GM18868 (cell line): Measurements from ENCODE around the gene GSTT2.
"Not testable (repeated sequence)": the region's sequence is repeated elsewhere in the genome, so short reads cannot be mapped to it uniquely, and the experiment has no call there.

Experiments used
- ATAC-seq: cut with Tn5 transposase; IDR thresholded peaks from one replicate; pipeline ENCODE4 v1.9.1; 2021; ENCODE audit warnings: mild to moderate bottlenecking, moderate library complexity; ENCODE audit not compliant: unreplicated experiment

Gene GSTT2

GRCh38 chr22:23979557-23980240 lies at the start of gene GSTT2:
TSS of gene GSTT2 (plus strand) at chr22:23980134.
- not testable (repeated sequence) for ATAC-seq

- ATAC-seq = no peak
These were observed 41.5 kb upstream of the GSTT2 start for GRCh38 chr22:23938328-23939016.

- no peak for ATAC-seq
These were observed 40.9 kb upstream of the GSTT2 start for GRCh38 chr22:23939017-23939357.

GRCh38 chr22:23940166-23940565 lies 39.8 kb upstream of the GSTT2 start:
- ATAC-seq = not testable (repeated sequence)

GRCh38 chr22:23947391-23947790 lies 32.5 kb upstream of the GSTT2 start:
- ATAC-seq = not testable (repeated sequence)

GRCh38 chr22:23949764-23950163 lies 30.2 kb upstream of the GSTT2 start:
- not testable (repeated sequence) for ATAC-seq

- not testable (repeated sequence) for ATAC-seq
These were observed 28.6 kb upstream of the GSTT2 start for GRCh38 chr22:23951383-23951782.

GRCh38 chr22:23952794-23953405 lies 27.0 kb upstream of the GSTT2 start:
- not testable (repeated sequence) for ATAC-seq

GRCh38 chr22:23953485-23953884 lies 26.4 kb upstream of the GSTT2 start:
- ATAC-seq = not testable (repeated sequence)

GRCh38 chr22:23954193-23954990 lies 25.5 kb upstream of the GSTT2 start:
- ATAC-seq = not testable (repeated sequence)

- ATAC-seq = not testable (repeated sequence)
These were observed 25.0 kb upstream of the GSTT2 start for GRCh38 chr22:23954991-23955305.

GRCh38 chr22:23955886-23956285 lies 24.0 kb upstream of the GSTT2 start:
- ATAC-seq = not testable (repeated sequence)

- not testable (repeated sequence) for ATAC-seq
These were observed 23.5 kb upstream of the GSTT2 start for GRCh38 chr22:23956301-23956900.

GRCh38 chr22:23961084-23961771 lies 18.7 kb upstream of the GSTT2 start, which contains the start of gene GSTT2B:
TSS of gene GSTT2B (minus strand) at chr22:23961195. CDS start at chr22:23961131, 64 bp downstream.
- not testable (repeated sequence) for ATAC-seq

- ATAC-seq = peak; percentile 23
These were observed 13.8 kb upstream of the GSTT2 start for GRCh38 chr22:23966094-23966493.

- ATAC-seq = peak; percentile 94
These were observed 13.4 kb upstream of the GSTT2 start, which contains the start of gene DDTL for GRCh38 chr22:23966568-23966967. TSS of gene DDTL (plus strand) at chr22:23966888. CDS start at chr22:23966915, 27 bp downstream.

- ATAC-seq = no peak
These were observed 10.9 kb upstream of the GSTT2 start for GRCh38 chr22:23969071-23969470.

- no peak for ATAC-seq
These were observed 9.7 kb upstream of the GSTT2 start for GRCh38 chr22:23970201-23970641.

GRCh38 chr22:23970816-23971486 lies 9.0 kb upstream of the GSTT2 start:
- ATAC-seq = no peak
